ENCODE results near the gene CRKL.

DNA sequence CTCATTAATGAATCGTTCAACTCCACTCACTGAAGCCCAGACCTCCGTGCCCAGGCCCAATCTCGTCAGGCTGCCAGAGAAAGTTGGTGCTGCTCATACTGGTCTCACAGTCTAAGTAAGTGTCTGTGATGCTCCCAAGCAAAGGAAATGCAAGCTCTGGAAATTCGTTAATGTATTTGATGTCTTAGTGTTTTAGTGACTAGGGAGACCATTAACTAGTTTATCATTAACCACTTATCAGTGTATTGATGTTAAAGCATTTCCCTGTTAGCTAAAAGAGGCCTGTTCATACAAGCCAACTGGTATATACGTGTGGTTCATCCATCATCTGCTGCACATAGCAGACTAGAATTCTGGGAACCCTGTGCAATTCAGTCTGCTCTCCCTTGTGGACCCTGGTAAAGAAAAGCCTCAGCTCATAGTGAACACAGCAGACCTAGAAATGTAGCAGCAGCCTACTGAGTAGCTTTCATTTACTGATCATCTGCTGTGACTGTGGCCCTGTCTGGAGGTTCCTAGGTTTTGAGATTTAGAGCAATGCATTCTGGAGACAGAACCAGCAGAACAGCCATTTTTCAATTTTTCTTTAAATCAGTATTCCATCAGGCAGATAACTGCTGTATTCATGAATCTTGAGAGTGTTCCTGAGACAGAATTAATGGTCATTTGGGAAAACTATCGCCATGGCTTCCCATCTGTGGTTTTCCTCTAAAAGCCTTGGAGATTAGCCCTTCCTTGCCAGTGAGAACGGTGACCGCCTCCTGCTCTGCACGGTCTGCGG lies 34.1 kb downstream of the CRKL start:
- TF ChIP-seq, protein P1, sequence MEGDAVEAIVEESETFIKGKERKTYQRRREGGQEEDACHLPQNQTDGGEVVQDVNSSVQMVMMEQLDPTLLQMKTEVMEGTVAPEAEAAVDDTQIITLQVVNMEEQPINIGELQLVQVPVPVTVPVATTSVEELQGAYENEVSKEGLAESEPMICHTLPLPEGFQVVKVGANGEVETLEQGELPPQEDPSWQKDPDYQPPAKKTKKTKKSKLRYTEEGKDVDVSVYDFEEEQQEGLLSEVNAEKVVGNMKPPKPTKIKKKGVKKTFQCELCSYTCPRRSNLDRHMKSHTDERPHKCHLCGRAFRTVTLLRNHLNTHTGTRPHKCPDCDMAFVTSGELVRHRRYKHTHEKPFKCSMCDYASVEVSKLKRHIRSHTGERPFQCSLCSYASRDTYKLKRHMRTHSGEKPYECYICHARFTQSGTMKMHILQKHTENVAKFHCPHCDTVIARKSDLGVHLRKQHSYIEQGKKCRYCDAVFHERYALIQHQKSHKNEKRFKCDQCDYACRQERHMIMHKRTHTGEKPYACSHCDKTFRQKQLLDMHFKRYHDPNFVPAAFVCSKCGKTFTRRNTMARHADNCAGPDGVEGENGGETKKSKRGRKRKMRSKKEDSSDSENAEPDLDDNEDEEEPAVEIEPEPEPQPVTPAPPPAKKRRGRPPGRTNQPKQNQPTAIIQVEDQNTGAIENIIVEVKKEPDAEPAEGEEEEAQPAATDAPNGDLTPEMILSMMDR (IDR thresholded peaks at IDR 0.05; ENCODE audit: borderline replicate concordance, extremely low read depth, low read length, poor library complexity, severe bottlenecking), result no peak
- TF ChIP-seq EZH2 (IDR thresholded peaks at IDR 0.05; ENCODE audit: borderline replicate concordance, low read depth, low read length, severe bottlenecking), result no peak

Measured in DND-41 (cell line).